ENCODE measurements around the gene RFNG.

The RFNG gene

DNA sequence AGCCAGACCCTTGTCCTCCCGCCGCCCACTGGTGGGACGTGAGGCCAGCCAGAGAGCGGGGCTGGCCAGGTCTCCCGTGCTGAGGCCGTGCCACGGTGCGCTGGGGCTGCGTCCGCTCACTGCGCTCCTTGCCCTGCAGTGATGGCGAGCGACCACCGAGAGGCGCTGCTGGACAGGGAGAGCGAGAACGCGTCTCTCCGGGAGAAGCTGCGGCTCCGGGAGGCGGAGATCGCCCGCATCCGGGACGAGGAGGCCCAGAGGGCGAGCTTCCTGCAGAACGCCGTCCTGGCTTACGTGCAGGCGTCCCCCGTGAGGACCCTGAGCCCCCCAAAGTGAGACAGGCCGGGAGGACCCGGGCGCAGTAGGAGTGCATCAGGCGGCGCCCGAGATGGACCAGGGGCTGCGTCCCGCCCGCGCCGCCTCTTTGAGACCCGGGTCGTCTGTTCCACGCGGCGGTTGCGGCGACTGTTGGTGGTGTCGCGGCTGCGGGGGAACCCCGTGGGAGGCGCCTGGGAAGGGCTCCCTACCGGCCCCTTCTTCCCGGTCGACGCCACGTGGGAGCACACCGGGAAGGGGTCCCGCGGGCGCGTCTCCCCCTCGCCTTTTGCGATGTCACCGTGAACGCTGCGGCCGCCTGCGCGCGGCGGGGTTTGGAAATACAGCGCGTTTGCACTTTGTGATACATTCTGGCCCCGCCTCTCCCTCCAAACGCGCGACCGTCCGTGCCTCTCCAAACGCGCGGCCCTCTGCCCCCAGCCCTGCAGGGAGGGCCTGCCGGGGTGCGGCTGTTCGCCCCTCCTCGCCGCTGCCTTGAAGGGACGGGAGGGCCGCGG, 20.9 kb downstream of the RFNG start:
- peak; percentile 75 to 89 for DNase-seq (ENCODE audit: low spot score in 2 of 2)

GRCh38 chr17:82029990-82030469, 21.6 kb downstream of the RFNG start:
- Mint-ChIP-seq H3K4me3 (peak overlapping the region; percentile 88), H3K36me3 (peaks cover 2% of the 10 kb centered on the region), H3K27me3 (peaks cover 4% of the 10 kb centered on the region), H3K4me1 (peaks cover 9% of the 10 kb centered on the region), H3K9me3 (no peaks in the 10 kb centered on the region), H3K27ac (no peak overlapping the region)
- DNase-seq (ENCODE audit: low spot score in 2 of 2) (no peak), ATAC-seq (ENCODE audit: low read depth) (no peak)

More for the DNA sequence above, 20.9 kb downstream of the RFNG start:
- Mint-ChIP-seq H3K4me3 (peak overlapping the region; percentile 88), H3K36me3 (peaks cover 4% of the 10 kb centered on the region), H3K27me3 (peaks cover 2% of the 10 kb centered on the region), H3K9me3 (no peaks in the 10 kb centered on the region), H3K4me1 (peaks cover 9% of the 10 kb centered on the region), H3K27ac (no peak overlapping the region)
- peak; percentile 78 for ATAC-seq (ENCODE audit: low read depth)

- H3K27ac Mint-ChIP-seq, result no peak overlapping the region
- peaks cover 2% of the 10 kb centered on the region for H3K36me3 Mint-ChIP-seq
- H3K9me3 Mint-ChIP-seq, result no peaks in the 10 kb centered on the region
- H3K4me3 Mint-ChIP-seq, result peak overlapping the region; percentile 75
- peaks cover 4% of the 10 kb centered on the region for H3K27me3 Mint-ChIP-seq
- peaks cover 9% of the 10 kb centered on the region for H3K4me1 Mint-ChIP-seq
- ATAC-seq (ENCODE audit: low read depth), result no peak
- no peak for DNase-seq (ENCODE audit: low spot score in 2 of 2)
Observed at GRCh38 chr17:82029391-82029790, 22.2 kb downstream of the RFNG start.

DNA sequence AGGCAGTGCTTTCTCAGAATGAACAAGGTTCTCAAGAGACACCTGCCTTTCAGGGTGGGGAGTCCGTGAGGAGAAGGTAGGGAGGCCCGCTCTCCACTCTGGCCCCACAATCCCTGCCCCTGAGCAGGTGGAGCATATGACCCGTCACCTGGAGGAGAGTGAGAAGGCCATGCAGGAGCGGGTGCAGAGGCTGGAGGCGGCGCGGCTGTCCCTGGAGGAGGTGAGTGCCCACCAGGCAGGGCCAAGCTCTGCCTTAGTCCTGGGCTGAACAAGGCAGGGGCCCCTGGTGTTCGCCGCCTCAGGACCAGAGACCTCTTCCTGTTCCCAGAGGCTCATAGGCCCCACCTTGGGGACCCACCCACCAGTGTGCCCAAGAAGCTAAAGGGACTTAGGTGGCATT, 22.6 kb downstream of the RFNG start:
- Mint-ChIP-seq H3K27me3 (peaks cover 4% of the 10 kb centered on the region), H3K27ac (no peak overlapping the region), H3K4me3 (peak overlapping the region; percentile 11), H3K9me3 (no peaks in the 10 kb centered on the region), H3K4me1 (peaks cover 9% of the 10 kb centered on the region), H3K36me3 (peaks cover 2% of the 10 kb centered on the region)
- DNase-seq (ENCODE audit: low spot score in 2 of 2) (no peak), ATAC-seq (ENCODE audit: low read depth) (no peak)

GRCh38 chr17:82028246-82028645, 23.4 kb downstream of the RFNG start:
- Mint-ChIP-seq H3K27ac (no peak overlapping the region), H3K4me3 (no peak overlapping the region), H3K4me1 (peaks cover 9% of the 10 kb centered on the region), H3K27me3 (peaks cover 4% of the 10 kb centered on the region), H3K9me3 (no peaks in the 10 kb centered on the region), H3K36me3 (peaks cover 2% of the 10 kb centered on the region)
- DNase-seq (ENCODE audit: low spot score in 2 of 2), result no peak
- ATAC-seq (ENCODE audit: low read depth), result no peak

DNA sequence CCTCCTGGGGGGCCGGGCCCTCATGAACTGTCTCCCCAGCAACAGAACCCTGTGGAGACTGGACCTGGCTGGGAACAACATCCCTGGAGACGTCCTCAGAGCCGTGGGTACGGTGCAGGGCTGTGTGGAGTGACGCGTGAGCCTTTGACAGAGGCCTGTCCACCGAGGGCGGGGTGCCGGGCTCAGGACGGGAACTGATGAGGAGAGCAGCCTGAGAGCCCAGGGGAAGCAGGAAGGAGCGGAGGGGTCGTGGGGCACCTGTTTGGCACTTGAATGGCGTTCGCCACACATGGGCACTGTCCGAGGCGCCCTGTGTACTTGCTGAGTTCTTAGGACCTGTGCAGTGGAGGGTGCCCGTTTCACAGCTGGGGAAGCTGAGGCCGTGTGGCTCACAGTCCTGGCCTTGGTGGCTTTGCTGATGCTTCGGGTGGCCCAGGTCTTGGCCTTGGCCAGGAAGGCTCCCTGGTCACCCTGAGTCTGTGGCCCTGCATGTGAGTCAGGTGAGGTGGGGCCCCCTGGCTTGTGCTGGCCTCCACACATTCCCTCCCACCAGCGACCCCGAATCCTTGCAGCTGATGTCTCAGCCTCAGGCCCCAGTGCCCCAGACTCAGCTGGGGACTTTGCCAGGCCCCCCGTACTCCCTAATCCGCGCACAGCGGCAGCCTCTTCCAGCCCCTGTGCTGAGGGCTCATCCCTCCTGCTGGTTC, 26.1 kb downstream of the RFNG start:
- H3K27ac Mint-ChIP-seq, result no peak overlapping the region
- DNase-seq (ENCODE audit: low spot score in 2 of 2) (no peak), ATAC-seq (ENCODE audit: low read depth) (no peak)
- no peak overlapping the region for H3K4me3 Mint-ChIP-seq
- peaks cover 2% of the 10 kb centered on the region for H3K36me3 Mint-ChIP-seq
- peaks cover 4% of the 10 kb centered on the region for H3K27me3 Mint-ChIP-seq
- peaks cover 14% of the 10 kb centered on the region for H3K4me1 Mint-ChIP-seq
- no peaks in the 10 kb centered on the region for H3K9me3 Mint-ChIP-seq

DNA sequence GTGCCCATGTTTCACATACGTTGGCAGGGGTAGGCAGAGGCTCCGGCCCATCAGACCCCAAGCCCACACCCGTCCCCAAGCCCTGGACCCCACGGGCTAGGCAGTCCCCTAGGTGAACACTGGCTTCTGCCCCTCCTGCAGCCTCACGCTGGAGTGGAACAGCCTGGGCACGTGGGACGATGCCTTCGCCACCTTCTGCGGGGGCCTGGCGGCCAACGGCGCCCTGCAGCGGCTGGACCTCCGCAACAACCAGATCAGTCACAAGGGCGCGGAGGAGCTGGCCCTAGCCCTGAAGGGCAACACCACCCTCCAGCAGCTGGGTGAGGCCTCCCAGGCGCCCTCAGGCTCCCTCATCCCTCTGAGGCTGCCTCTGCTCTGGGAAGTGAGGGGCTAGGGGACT, 26.8 kb downstream of the RFNG start:
- Mint-ChIP-seq H3K4me3 (no peak overlapping the region), H3K4me1 (peaks cover 12% of the 10 kb centered on the region), H3K9me3 (no peaks in the 10 kb centered on the region), H3K36me3 (peaks cover 2% of the 10 kb centered on the region), H3K27ac (no peak overlapping the region), H3K27me3 (peaks cover 4% of the 10 kb centered on the region)
- no peak for DNase-seq (ENCODE audit: low spot score in 2 of 2)
- no peak for ATAC-seq (ENCODE audit: low read depth)

DNA sequence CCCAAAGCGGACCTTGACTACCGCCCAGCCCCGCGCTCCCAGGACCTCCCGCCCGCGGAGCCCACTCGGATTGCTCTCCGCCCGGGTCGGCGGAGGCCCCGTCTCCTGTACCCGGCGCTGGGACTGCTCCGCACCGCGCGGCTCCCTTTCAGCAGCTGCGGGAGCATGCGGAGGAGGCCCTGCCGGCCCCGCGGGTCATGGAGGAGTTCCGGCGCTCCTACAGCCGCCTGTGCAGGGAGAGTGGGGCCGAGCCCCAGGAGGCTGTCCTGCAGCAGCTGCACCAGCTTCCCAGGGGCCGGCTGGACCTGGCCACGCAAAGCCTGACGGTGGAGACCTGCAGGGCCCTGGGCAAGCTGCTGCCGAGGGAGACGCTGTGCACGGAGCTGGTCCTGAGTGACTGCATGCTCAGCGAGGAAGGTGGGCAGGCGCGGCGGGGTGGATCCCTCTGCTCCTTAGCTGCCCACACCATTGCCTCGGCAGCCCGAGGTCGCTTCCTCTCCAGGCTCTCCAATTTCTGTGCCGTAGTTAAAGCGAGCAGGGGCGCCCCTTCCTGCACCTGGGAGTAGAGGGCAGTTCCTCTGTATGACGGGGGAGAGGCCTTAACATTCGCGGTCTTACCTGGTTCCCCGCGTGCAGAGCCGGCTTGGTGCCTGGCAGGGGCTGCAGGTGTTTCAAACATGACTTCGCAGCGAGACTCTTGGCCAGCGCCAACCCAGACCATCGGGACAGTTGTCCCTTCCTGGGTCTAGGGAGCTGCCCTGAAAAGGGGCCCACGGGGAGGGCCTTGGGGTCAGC, 28.0 kb downstream of the RFNG start:
- Mint-ChIP-seq H3K27ac (no peak overlapping the region), H3K4me1 (peaks cover 6% of the 10 kb centered on the region), H3K4me3 (peak overlapping the region; percentile 74), H3K36me3 (peaks cover 2% of the 10 kb centered on the region), H3K27me3 (peaks cover 2% of the 10 kb centered on the region), H3K9me3 (no peaks in the 10 kb centered on the region)
- DNase-seq (ENCODE audit: low spot score in 2 of 2) (peak in 1 of 2 donors; percentile 55), ATAC-seq (ENCODE audit: low read depth) (no peak)

GRCh38 chr17:82022981-82023446, 28.6 kb downstream of the RFNG start, which contains the start of gene LRRC45:
Gene LRRC45, plus strand, starts transcription at chr17:82023305. Its CDS starts 339 bp downstream, at chr17:82023644.
- DNase-seq (ENCODE audit: low spot score in 2 of 2), result peak in 1 of 2 donors; percentile 99
- peak; percentile 91 for ATAC-seq (ENCODE audit: low read depth)
- peaks cover 2% of the 10 kb centered on the region for H3K27me3 Mint-ChIP-seq
- peak within 1 kb of the TSS; percentile 48 for H3K27ac Mint-ChIP-seq
- H3K4me1 Mint-ChIP-seq, result peaks cover 6% of the 10 kb centered on the region
- no peaks in the 10 kb centered on the region for H3K9me3 Mint-ChIP-seq
- peak within 1 kb of the TSS; percentile 74 for H3K4me3 Mint-ChIP-seq
- peaks cover 2% of the 10 kb centered on the region for H3K36me3 Mint-ChIP-seq

DNA sequence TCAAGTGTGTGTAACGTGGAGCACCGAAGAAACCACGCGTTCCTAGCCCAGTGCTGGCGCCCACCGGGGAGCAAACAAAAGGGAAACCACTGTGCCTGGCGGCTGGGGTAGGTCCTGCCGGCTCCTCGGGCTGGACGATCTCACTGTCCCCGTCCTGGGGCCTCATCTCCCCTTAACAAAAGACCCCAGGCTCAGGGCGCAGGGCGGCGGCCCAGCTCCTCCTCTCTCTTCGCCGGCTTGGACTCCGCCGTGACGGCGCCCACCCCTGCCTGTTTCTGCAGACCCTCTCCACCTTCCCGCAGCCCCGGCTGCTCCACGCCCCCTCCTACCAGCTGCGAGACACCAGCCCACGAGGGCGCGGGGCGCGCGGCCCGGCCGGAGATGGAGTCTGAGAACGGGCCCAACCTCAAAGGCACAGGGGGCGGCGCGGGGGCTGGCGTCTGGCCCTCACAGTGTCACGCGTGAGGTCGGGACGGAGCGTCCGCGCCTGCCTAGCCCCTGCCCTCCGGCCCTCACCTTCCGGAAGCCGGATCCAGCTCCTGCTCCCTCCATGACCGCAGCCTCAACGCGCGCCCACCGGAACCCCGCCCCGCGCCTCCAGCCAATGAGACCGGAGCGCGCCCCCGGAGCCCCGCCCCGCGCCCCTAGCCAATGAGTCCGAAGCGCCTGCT, 29.2 kb downstream of the RFNG start, which contains the start of gene CENPX:
Gene CENPX (minus strand): TSS at position 569 of the 671 bp plus-strand sequence. CDS start 17 bp downstream, at position 552.
- peak in 1 of 2 donors; percentile 90 for DNase-seq (ENCODE audit: low spot score in 2 of 2)
- peaks cover 2% of the 10 kb centered on the region for H3K27me3 Mint-ChIP-seq
- H3K4me1 Mint-ChIP-seq, result peaks cover 6% of the 10 kb centered on the region
- peaks cover 2% of the 10 kb centered on the region for H3K36me3 Mint-ChIP-seq
- H3K9me3 Mint-ChIP-seq, result no peaks in the 10 kb centered on the region
- ATAC-seq (ENCODE audit: low read depth), result peak; percentile 7
- H3K4me3 Mint-ChIP-seq, result peak within 1 kb of the TSS; percentile 74
- peak within 1 kb of the TSS; percentile 48 for H3K27ac Mint-ChIP-seq

GRCh38 chr17:82021900-82022309, 29.7 kb downstream of the RFNG start:
- Mint-ChIP-seq H3K4me3 (peak overlapping the region; percentile 74), H3K27ac (no peak overlapping the region), H3K27me3 (peaks cover 2% of the 10 kb centered on the region), H3K4me1 (peaks cover 6% of the 10 kb centered on the region), H3K9me3 (no peaks in the 10 kb centered on the region), H3K36me3 (peaks cover 2% of the 10 kb centered on the region)
- ATAC-seq (ENCODE audit: low read depth) (no peak), DNase-seq (ENCODE audit: low spot score in 2 of 2) (no peak)

- H3K4me1 Mint-ChIP-seq, result peaks cover 6% of the 10 kb centered on the region
- no peak overlapping the region for H3K27ac Mint-ChIP-seq
- H3K9me3 Mint-ChIP-seq, result no peaks in the 10 kb centered on the region
- peaks cover 2% of the 10 kb centered on the region for H3K27me3 Mint-ChIP-seq
- peaks cover 2% of the 10 kb centered on the region for H3K36me3 Mint-ChIP-seq
- H3K4me3 Mint-ChIP-seq, result peak overlapping the region; percentile 74
- ATAC-seq (ENCODE audit: low read depth) (no peak), DNase-seq (ENCODE audit: low spot score in 2 of 2) (no peak)
Observed at GRCh38 chr17:82021107-82021899, 30.3 kb downstream of the RFNG start.
